SK-N-SH treated with all-trans-retinoic acid at 6 μM for 48 hours (cell line): ENCODE data around the gene ARVCF.
"Not testable (repeated sequence)": the region's sequence is repeated elsewhere in the genome, so short reads cannot be mapped to it uniquely, and the experiment has no call there.

Source experiments
- ATAC-seq: fragments of 200-7000 bp; cut with Tn5 transposase; 3 replicates; pipeline ENCODE4 v1.9.1; 2020; ENCODE audit warnings: mild to moderate bottlenecking, moderate library complexity
- ARNTL ChIP-seq: fragments of 450-650 bp; formaldehyde crosslinking; IDR thresholded peaks from 2 replicates; pipeline ENCODE4 v1.5.0; 2020; ENCODE audit warnings: low read depth, mild to moderate bottlenecking, moderate library complexity, borderline replicate concordance
- BACH2 ChIP-seq: fragments of 250-450 bp; sonication (Bioruptor Pico); IDR thresholded peaks from 2 replicates; pipeline ENCODE4 v1.9.0; 2021; ENCODE audit warnings: mild to moderate bottlenecking, borderline replicate concordance
- CREB5 ChIP-seq: fragments of 250-450 bp; sonication (Bioruptor Pico); IDR thresholded peaks from 2 replicates; pipeline ENCODE4 v1.5.1; 2020; ENCODE audit warnings: low read depth, mild to moderate bottlenecking, moderate library complexity
- CSDC2 ChIP-seq: fragments of 250-450 bp; sonication (Bioruptor Pico); IDR thresholded peaks from 2 replicates; pipeline ENCODE4 v1.5.0; 2020; ENCODE audit warnings: mild to moderate bottlenecking, moderate library complexity
- CSRNP3 ChIP-seq: fragments of 250-450 bp; sonication (Bioruptor Pico); IDR thresholded peaks from 2 replicates; pipeline ENCODE4 v1.5.1; 2021; ENCODE audit warnings: mild to moderate bottlenecking, moderate library complexity
- ESRRG ChIP-seq: fragments of 250-450 bp; sonication (Bioruptor Pico); IDR thresholded peaks from 2 replicates; pipeline ENCODE4 v1.6.1; 2021; ENCODE audit warnings: mild to moderate bottlenecking
- GLIS3 ChIP-seq: fragments of 250-450 bp; sonication (Bioruptor Pico); IDR thresholded peaks from 2 replicates; pipeline ENCODE4 v1.5.0; 2020; ENCODE audit warnings: mild to moderate bottlenecking, moderate library complexity
- ISL1 ChIP-seq: fragments of 250-450 bp; sonication (Bioruptor Pico); IDR thresholded peaks from 2 replicates; pipeline ENCODE4 v2.1.2; 2022; ENCODE audit warnings: mild to moderate bottlenecking, moderate library complexity
- OSR1 ChIP-seq: fragments of 250-450 bp; sonication (Bioruptor Pico); IDR thresholded peaks from 2 replicates; pipeline ENCODE4 v1.8.0; 2022; ENCODE audit warnings: moderate library complexity, mild to moderate bottlenecking, inconsistent platforms
- PATZ1 ChIP-seq: fragments of 250-450 bp; sonication (Bioruptor Pico); IDR thresholded peaks from 2 replicates; pipeline ENCODE4 v1.8.0; 2020; ENCODE audit warnings: mild to moderate bottlenecking, moderate library complexity, borderline replicate concordance
- POU6F1 ChIP-seq: fragments of 250-450 bp; sonication (Bioruptor Pico); IDR thresholded peaks from 2 replicates; pipeline ENCODE4 v1.8.0; 2021; ENCODE audit warnings: low read depth, mild to moderate bottlenecking, moderate library complexity, borderline replicate concordance
- PPARA ChIP-seq: fragments of 250-450 bp; sonication (Bioruptor Pico); IDR thresholded peaks from 2 replicates; pipeline ENCODE4 v1.5.0; 2020; ENCODE audit warnings: mild to moderate bottlenecking, borderline replicate concordance
- RARB ChIP-seq: fragments of 250-450 bp; sonication (Bioruptor Pico); IDR thresholded peaks from 2 replicates; pipeline ENCODE4 v1.8.0; 2021; ENCODE audit warnings: mild to moderate bottlenecking, moderate library complexity
- SNAI2 ChIP-seq: fragments of 250-450 bp; sonication (Bioruptor Pico); IDR thresholded peaks from 2 replicates; pipeline ENCODE4 v1.5.0; 2020; ENCODE audit warnings: mild to moderate bottlenecking, moderate library complexity
- TCF4 ChIP-seq: fragments of 250-450 bp; sonication (Bioruptor Pico); IDR thresholded peaks from 2 replicates; pipeline ENCODE4 v1.8.0; 2021; ENCODE audit warnings: mild to moderate bottlenecking, moderate library complexity, borderline replicate concordance
- TOX ChIP-seq: fragments of 250-450 bp; sonication (Bioruptor Pico); IDR thresholded peaks from 2 replicates; pipeline ENCODE4 v1.8.0; 2021; ENCODE audit warnings: mild to moderate bottlenecking, moderate library complexity, borderline replicate concordance
- TSHZ2 ChIP-seq: fragments of 250-450 bp; sonication (Bioruptor Pico); IDR thresholded peaks from 2 replicates; pipeline ENCODE4 v1.5.0; 2020; ENCODE audit warnings: mild to moderate bottlenecking, moderate library complexity
- ZC3H10 ChIP-seq: fragments of 250-450 bp; sonication (Bioruptor Pico); IDR thresholded peaks from 2 replicates; pipeline ENCODE4 v1.5.1; 2021; ENCODE audit warnings: mild to moderate bottlenecking, moderate library complexity
- ZFP3 ChIP-seq: fragments of 250-450 bp; sonication (Bioruptor Pico); IDR thresholded peaks from 2 replicates; pipeline ENCODE4 v1.5.0; 2020; ENCODE audit warnings: mild to moderate bottlenecking, moderate library complexity
- ZFP30 ChIP-seq: fragments of 450-650 bp; formaldehyde crosslinking; IDR thresholded peaks from 2 replicates; pipeline ENCODE4 v1.5.0; 2022; ENCODE audit warnings: mild to moderate bottlenecking, moderate library complexity
- ZNF565 ChIP-seq: fragments of 450-650 bp; formaldehyde crosslinking; conservative IDR thresholded peaks from 2 replicates; pipeline ENCODE4 v1.5.0; 2020; ENCODE audit warnings: low read depth, mild to moderate bottlenecking, moderate library complexity
- ZNF70 ChIP-seq: fragments of 450-650 bp; formaldehyde crosslinking; IDR thresholded peaks from 2 replicates; pipeline ENCODE4 v1.5.0; 2020; ENCODE audit warnings: mild to moderate bottlenecking, moderate library complexity

ARVCF gene

GRCh38 chr22:19927696-19928095 is 88.9 kb downstream of the ARVCF start:
- ATAC-seq: no peak
- TF ChIP-seq PPARA (CRISPR knock-in tag): no peak
- TF ChIP-seq ZFP3 (CRISPR knock-in tag): no peak
- TF ChIP-seq RARB (CRISPR knock-in tag): no peak
- no peak for TF ChIP-seq TOX (CRISPR knock-in tag)
- no peak for TF ChIP-seq ISL1 (CRISPR knock-in tag)
- no peak for TF ChIP-seq ZNF565 (CRISPR knock-in tag)
- no peak for TF ChIP-seq CREB5
- no peak for TF ChIP-seq TCF4 (CRISPR knock-in tag)
- no peak for TF ChIP-seq OSR1 (CRISPR knock-in tag)
- no peak for TF ChIP-seq CSDC2 (CRISPR knock-in tag)
- no peak for TF ChIP-seq GLIS3 (CRISPR knock-in tag)
- no peak for TF ChIP-seq SNAI2 (CRISPR knock-in tag)
- no peak for TF ChIP-seq CSRNP3 (CRISPR knock-in tag)
- TF ChIP-seq ZC3H10 (CRISPR knock-in tag): no peak
- TF ChIP-seq ARNTL (CRISPR knock-in tag): no peak
- TF ChIP-seq ZFP30 (CRISPR knock-in tag): no peak
- no peak for TF ChIP-seq ZNF70 (CRISPR knock-in tag)

GRCh38 chr22:19926028-19926427 is 90.6 kb downstream of the ARVCF start:
- ATAC-seq: not testable (repeated sequence)

- no peak for TF ChIP-seq CSDC2 (CRISPR knock-in tag)
- no peak for TF ChIP-seq TSHZ2 (CRISPR knock-in tag)
- no peak for TF ChIP-seq ARNTL (CRISPR knock-in tag)
- no peak for TF ChIP-seq ZNF565 (CRISPR knock-in tag)
- TF ChIP-seq POU6F1 (CRISPR knock-in tag): no peak
- no peak for TF ChIP-seq ESRRG
- no peak for TF ChIP-seq ZFP30 (CRISPR knock-in tag)
- no peak for ATAC-seq
These were observed 92.6 kb downstream of the ARVCF start for GRCh38 chr22:19923914-19924513.

- TF ChIP-seq ZFP3 (CRISPR knock-in tag) (no peak), ARNTL (CRISPR knock-in tag) (no peak), ZNF565 (CRISPR knock-in tag) (no peak), ZFP30 (CRISPR knock-in tag) (no peak), PPARA (CRISPR knock-in tag) (no peak), TCF4 (CRISPR knock-in tag) (no peak), ZNF70 (CRISPR knock-in tag) (no peak), TSHZ2 (CRISPR knock-in tag) (no peak), BACH2 (CRISPR knock-in tag) (no peak), OSR1 (CRISPR knock-in tag) (no peak), PATZ1 (CRISPR knock-in tag) (no peak), ISL1 (CRISPR knock-in tag) (no peak), SNAI2 (CRISPR knock-in tag) (no peak)
- TF ChIP-seq, all 23 proteins: peak for 0
- ATAC-seq: no peak
These were observed 95.0 kb downstream of the ARVCF start for GRCh38 chr22:19921544-19922081.
